Kidney (tissue), 14 donors: ENCODE results near the gene MRPL40. TPM values are rescaled to one million over a fixed set of nuclear protein-coding genes. Genes with fewer than 3 reads are reported as not detected.

ENCODE experiments used
- DNase-seq, 5 donors: peaks; one replicate each; pipeline ENCODE4 v3.0.0-alpha.2; 2013 to 2020
- FAIRE-seq: peaks from 2 replicates; lab custom pipeline; 2012; peaks lifted over from hg19 to GRCh38; lab: Jason Lieb, UNC
- H3K27ac ChIP-seq, 2 donors: one replicate each; pipeline ENCODE4 v1.7.0; 2013; ENCODE audit warnings: low read depth in 2 of 2, low read length in 2 of 2, inconsistent platforms in 1 of 2
- H3K27me3 ChIP-seq: one replicate; pipeline ENCODE4 v1.7.1; 2013; ENCODE audit warnings: low read length, inconsistent platforms; ENCODE audit not compliant: control insufficient read depth, insufficient read depth
- H3K36me3 ChIP-seq, 3 donors: one replicate each; pipeline versions ENCODE4 v1.7.0 to v1.7.1; 2013; ENCODE audit warnings: low read length in 3 of 3, control low read depth in 1 of 3, inconsistent platforms in 1 of 3; ENCODE audit not compliant: insufficient read depth in 3 of 3, control insufficient read depth in 2 of 3
- H3K4me1 ChIP-seq, 3 donors: one replicate each; pipeline versions ENCODE4 v1.7.0 to v1.7.1; 2013; ENCODE audit warnings: low read length in 3 of 3, inconsistent platforms in 1 of 3, low read depth in 1 of 3; ENCODE audit not compliant: control insufficient read depth in 2 of 3, insufficient read depth in 2 of 3
- H3K4me3 ChIP-seq, 3 donors: one replicate each; pipeline versions ENCODE4 v1.7.0 to v1.8.1; 2013; ENCODE audit warnings: low read length in 3 of 3, control low read depth in 1 of 3, inconsistent platforms in 1 of 3
- H3K9ac ChIP-seq, 3 donors: one replicate each; pipeline versions ENCODE4 v1.7.0 to v1.7.1; 2013; ENCODE audit warnings: low read length in 3 of 3, control low read depth in 1 of 3, inconsistent platforms in 1 of 3
- H3K9me3 ChIP-seq, 3 donors: one replicate each; pipeline versions ENCODE4 v1.7.0 to v1.7.1; 2013; ENCODE audit warnings: low read length in 3 of 3, control low read depth in 1 of 3, inconsistent platforms in 1 of 3; ENCODE audit not compliant: control insufficient read depth in 2 of 3, insufficient read depth in 1 of 3
- intact Hi-C: fragments of 100-400 bp; cut with DNase I; formaldehyde crosslinking; loops from one replicate; pipeline ENCODE4 v1.11.1; 2022
- polyA plus RNA-seq: library from polyadenylated mRNA; stranded (reverse); fragments of 350-450 nt; fragmentation: Illumina TruSeq; extraction: RNeasy Lipid Tissue Mini Kit (QIAGEN cat#74804); gene quantifications from one replicate; pipeline ENCODE4 v1.2.3, GENCODE V29; 2014; ENCODE audit warnings: low read depth, low replicate concordance; ENCODE audit not compliant: insufficient read depth
- total RNA-seq: library from RNA; stranded (reverse); fragmentation: NEBNext Ultra II Directional; extraction: Animal tissue kit (Norgen Biotek cat#: 25700); gene quantifications from one replicate; pipeline ENCODE4 v1.2.1, GENCODE V29; 2021
- TF ChIP-seq, protein P1 (sequence below): IDR thresholded peaks from 3 replicates; pipeline ENCODE4 v1.5.1; 2012; ENCODE audit warnings: mild to moderate bottlenecking, moderate library complexity, borderline replicate concordance; ENCODE audit not compliant: insufficient read depth; ENCODE audit errors: extremely low read depth
- donor health status: control.
- donor health status: control.
- donor health status: control.
- donor health status: control.
- donor health status: control.
- donor health status: DM: yes; HTN: yes; CAD: no.
- donor health status: Normal renal cell carcinoma (clear cell type).

MRPL40 gene
- total and polyA plus RNA-seq, 2 donors from 2014 or later = 30.0 to 89.2 TPM

DNA sequence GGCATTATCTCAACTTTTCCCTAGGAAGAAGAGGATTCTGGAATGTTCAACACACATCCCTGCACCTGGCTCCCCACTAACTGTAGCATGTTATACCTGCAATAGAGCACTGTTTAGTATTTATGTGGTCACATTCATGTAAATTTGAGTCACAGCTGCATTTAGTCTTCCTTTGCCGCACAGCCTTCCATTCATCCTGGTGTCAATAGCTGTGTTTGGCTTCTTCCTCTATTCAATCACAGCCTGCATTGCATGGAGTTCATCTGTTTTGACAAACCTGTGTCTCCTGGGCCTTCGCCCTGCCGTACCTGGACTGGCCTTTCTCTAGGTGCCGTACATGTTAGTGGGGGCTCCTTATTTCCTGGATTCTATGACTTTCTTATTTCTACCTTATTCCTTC is 19.2 kb downstream of the MRPL40 start:
- Histone ChIP-seq H3K36me3 (peaks cover 3 to 38% (median 34%) of the 10 kb centered on the region in 3 donors), H3K9ac (no peak overlapping the region), H3K27me3 (no peaks in the 10 kb centered on the region), H3K4me3 (no peak overlapping the region), H3K27ac (no peak overlapping the region), H3K9me3 (no peaks in the 10 kb centered on the region), H3K4me1 (peaks cover 0 to 14% (median 0%) of the 10 kb centered on the region in 3 donors)
- no peak for FAIRE-seq
- intact Hi-C loops = no loop called here
- DNase-seq = no peak
- TF ChIP-seq, protein P1, sequence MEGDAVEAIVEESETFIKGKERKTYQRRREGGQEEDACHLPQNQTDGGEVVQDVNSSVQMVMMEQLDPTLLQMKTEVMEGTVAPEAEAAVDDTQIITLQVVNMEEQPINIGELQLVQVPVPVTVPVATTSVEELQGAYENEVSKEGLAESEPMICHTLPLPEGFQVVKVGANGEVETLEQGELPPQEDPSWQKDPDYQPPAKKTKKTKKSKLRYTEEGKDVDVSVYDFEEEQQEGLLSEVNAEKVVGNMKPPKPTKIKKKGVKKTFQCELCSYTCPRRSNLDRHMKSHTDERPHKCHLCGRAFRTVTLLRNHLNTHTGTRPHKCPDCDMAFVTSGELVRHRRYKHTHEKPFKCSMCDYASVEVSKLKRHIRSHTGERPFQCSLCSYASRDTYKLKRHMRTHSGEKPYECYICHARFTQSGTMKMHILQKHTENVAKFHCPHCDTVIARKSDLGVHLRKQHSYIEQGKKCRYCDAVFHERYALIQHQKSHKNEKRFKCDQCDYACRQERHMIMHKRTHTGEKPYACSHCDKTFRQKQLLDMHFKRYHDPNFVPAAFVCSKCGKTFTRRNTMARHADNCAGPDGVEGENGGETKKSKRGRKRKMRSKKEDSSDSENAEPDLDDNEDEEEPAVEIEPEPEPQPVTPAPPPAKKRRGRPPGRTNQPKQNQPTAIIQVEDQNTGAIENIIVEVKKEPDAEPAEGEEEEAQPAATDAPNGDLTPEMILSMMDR = no peak

DNA sequence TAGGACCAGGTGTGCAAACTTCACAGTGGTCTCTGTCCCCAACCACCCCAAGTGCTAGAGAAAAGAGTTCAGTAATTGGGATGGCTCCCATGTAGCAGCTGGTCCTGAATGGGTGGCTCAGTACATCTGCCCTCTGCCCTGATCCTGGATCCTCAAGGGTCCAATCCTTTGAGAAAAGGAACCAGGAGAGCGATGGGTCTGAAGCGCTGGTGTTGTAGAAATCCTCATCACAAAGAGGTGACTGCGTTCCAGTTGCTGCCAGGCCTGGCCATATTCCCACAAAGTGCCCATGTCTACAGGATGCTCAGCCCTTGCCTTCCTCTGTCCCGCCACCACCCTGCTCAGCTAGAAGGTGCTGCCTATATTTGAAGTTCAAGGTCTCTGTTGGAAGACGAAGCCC is 21.4 kb downstream of the MRPL40 start:
- Histone ChIP-seq H3K36me3 (peaks cover 6 to 50% (median 39%) of the 10 kb centered on the region in 3 donors), H3K27me3 (no peaks in the 10 kb centered on the region), H3K4me3 (no peak overlapping the region), H3K9me3 (no peaks in the 10 kb centered on the region), H3K4me1 (peaks cover 0 to 5% (median 0%) of the 10 kb centered on the region in 3 donors), H3K27ac (no peak overlapping the region), H3K9ac (no peak overlapping the region)
- FAIRE-seq = no peak
- intact Hi-C loops = no loop called here
- DNase-seq = no peak
- TF ChIP-seq, protein P1 = no peak

DNA sequence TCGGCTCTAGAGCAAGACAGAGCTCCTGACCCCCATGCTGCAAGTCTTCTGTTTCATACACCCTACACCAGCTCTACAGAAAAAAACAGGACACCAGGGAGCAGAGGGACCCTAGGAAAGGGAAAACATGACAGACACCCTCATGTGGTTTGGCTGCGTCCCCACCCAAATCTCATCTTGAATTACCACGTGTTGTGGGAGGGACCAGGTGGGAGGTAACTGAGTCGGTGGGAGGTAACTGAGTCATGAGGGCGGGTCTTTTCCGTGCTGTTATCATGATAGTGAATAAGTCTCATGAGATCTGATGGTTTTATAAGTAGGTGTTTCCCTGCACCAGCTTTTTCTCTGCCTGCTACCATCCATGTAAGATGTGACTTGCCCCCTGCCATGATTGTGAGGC is 21.8 kb downstream of the MRPL40 start:
- DNase-seq = no peak
- TF ChIP-seq, protein P1 = no peak
- Histone ChIP-seq H3K9me3 (no peaks in the 10 kb centered on the region), H3K9ac (no peak overlapping the region), H3K27ac (no peak overlapping the region), H3K4me3 (no peak overlapping the region), H3K36me3 (peaks cover 6 to 50% (median 39%) of the 10 kb centered on the region in 3 donors), H3K27me3 (no peaks in the 10 kb centered on the region), H3K4me1 (peaks cover 0 to under 1% (median 0%) of the 10 kb centered on the region in 3 donors)
- no peak for FAIRE-seq
- intact Hi-C loops = no loop called here

DNA sequence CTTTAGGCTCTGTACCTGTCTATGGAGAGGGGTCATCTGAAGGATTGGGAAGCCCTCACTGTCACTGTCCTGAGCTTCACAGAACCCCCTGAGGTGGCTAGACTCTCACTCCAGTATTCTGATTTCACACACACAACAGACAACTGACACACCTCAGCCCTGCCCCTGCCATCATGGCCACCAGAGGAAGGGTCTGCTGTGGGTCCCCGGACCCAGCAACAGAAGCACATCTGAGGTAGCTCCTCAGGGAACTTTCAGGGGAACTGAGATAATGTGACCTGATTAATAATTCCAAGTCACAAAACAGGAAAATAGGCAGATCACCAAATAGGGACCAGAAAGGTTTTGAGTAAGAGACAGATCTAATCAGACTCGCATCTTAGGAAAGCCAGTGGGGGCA is 22.7 kb downstream of the MRPL40 start:
- H3K4me1 ChIP-seq = no peaks in the 10 kb centered on the region

More for the DNA sequence above, 22.7 kb downstream of the MRPL40 start:
- H3K9me3 ChIP-seq = no peaks in the 10 kb centered on the region
- no peak overlapping the region for H3K27ac ChIP-seq
- DNase-seq (no peak), FAIRE-seq (no peak)
- peaks cover 6 to 50% (median 39%) of the 10 kb centered on the region in 3 donors for H3K36me3 ChIP-seq
- TF ChIP-seq, protein P1 = no peak
- H3K4me3 ChIP-seq = no peak overlapping the region
- intact Hi-C loops = no loop called here
- H3K9ac ChIP-seq = no peak overlapping the region
- no peaks in the 10 kb centered on the region for H3K27me3 ChIP-seq
